ENCODE measurements around the gene METTL25.
"Not testable (repeated sequence)": the region's sequence is repeated elsewhere in the genome, so short reads cannot be mapped to it uniquely, and the experiment has no call there.

The METTL25 gene, protein sequence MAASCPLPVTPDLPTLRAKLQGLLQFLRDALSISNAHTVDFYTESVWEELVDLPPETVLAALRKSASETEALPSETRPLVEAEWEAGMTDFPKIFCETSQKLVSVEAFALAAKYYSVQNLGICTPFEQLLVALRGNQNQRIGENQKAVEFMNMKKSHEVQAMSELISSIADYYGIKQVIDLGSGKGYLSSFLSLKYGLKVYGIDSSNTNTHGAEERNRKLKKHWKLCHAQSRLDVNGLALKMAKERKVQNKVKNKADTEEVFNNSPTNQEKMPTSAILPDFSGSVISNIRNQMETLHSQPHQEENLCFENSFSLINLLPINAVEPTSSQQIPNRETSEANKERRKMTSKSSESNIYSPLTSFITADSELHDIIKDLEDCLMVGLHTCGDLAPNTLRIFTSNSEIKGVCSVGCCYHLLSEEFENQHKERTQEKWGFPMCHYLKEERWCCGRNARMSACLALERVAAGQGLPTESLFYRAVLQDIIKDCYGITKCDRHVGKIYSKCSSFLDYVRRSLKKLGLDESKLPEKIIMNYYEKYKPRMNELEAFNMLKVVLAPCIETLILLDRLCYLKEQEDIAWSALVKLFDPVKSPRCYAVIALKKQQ

GRCh38 chr12:82358200-82359114 is at the start of gene METTL25, which contains the start of gene CCDC59:
METTL25 (plus strand) TSS chr12:82358529; CDS start chr12:82358566, 37 bp downstream.
CCDC59 (minus strand) TSS chr12:82358387; CDS start chr12:82358376, 11 bp downstream.
- FAIRE-seq: peak; percentile 97

GRCh38 chr12:82314406-82314892 is 43.9 kb upstream of the METTL25 start:
- FAIRE-seq (no peak), DNase-seq (ENCODE audit: extremely low spot score, insufficient read length, low read depth) (no peak)

More at GRCh38 chr12:82358200-82359114, at the start of gene METTL25, which contains the start of gene CCDC59:
- peak; percentile 79 for DNase-seq (ENCODE audit: extremely low spot score, insufficient read length, low read depth)

- FAIRE-seq (no peak), DNase-seq (ENCODE audit: extremely low spot score, insufficient read length, low read depth) (no peak)
Measured at GRCh38 chr12:82319276-82319675, 39.1 kb upstream of the METTL25 start.

- DNase-seq (ENCODE audit: extremely low spot score, insufficient read length, low read depth) (no peak), FAIRE-seq (no peak)
Measured at GRCh38 chr12:82325540-82326336, 32.6 kb upstream of the METTL25 start.

GRCh38 chr12:82326905-82327503 is 31.3 kb upstream of the METTL25 start:
- DNase-seq (ENCODE audit: extremely low spot score, insufficient read length, low read depth) (no peak), FAIRE-seq (no peak)

DNA sequence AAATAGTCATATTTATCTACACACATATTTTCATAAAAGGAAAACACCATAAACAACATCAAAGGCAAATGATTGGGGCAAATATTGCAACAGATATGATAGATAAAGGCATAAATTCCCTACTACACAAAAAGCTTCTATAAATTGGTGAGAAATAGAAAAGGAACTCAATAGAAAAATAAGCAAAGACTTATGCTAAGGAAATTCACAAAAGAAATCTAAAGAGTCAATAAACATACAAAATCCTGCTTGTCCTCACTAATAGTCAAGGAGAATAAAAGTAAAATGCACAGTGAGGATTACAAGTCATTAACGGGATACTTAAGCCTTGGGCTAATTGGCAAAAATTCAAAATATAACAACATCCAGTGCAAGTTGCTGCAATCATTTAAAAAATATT is 30.5 kb upstream of the METTL25 start:
- FAIRE-seq: no peak
- no peak for DNase-seq (ENCODE audit: extremely low spot score, insufficient read length, low read depth)

DNA sequence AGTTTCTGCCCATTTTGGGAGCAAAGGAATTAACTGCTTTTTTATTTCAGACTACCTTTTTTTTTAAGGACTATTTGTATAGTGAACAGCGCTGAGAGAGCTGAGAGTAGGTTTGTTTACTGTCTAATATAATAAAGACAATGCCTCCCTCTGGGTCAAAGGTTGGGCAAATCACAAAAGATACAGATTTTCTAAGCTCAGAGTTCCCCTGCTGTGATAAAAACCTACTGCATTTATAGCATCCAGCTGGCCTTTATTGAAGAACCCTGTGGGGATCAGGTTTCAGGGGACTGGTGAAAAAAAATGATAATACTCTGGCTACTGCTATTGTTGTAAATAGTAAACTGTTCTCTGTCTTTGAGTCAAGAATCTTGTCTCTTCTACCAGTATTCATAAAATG is 28.8 kb upstream of the METTL25 start:
- DNase-seq (ENCODE audit: extremely low spot score, insufficient read length, low read depth) (no peak), FAIRE-seq (no peak)

DNA sequence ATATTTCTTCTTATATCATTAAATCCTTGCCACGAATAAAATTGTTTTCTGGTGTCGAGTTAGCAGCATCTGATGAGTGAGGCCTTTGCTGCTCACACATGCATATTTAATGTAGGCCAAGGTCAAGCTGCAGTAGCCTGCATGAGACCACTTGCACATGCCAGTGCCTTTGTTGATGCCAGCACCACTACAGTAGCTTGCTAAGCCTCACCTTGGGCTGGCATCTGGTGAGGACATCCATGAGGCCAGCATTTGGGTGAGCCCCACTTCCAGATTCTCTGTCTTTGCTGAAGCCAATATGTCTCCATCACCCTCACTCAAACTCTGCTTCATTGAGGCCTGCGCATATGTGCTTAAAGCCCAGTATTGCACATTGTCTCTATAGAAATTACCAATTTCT is 8.2 kb upstream of the METTL25 start:
- no peak for FAIRE-seq
- no peak for DNase-seq (ENCODE audit: extremely low spot score, insufficient read length, low read depth)

DNA sequence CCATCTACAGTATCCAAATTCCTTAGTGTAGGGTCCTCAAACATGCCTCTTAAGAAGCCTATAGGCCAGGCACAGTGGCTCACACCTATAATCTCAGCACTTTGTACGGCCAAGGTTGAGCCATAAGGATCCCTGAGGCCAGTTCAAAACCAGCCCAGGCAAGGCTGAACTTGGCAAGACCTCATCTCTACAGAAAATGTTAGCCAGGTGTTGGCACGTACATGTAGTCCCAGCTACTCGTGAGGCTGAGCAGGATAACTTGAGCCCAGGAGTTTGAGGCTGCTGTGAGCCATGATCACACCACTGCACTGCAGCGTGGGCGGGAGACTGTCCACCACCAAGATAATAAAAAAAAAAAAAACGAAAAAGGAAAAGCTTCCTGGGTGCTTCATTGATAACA is 6.9 kb upstream of the METTL25 start:
- no peak for FAIRE-seq
- DNase-seq (ENCODE audit: extremely low spot score, insufficient read length, low read depth): no peak

GRCh38 chr12:82357340-82357739 is 989 bp upstream of the METTL25 start:
- DNase-seq (ENCODE audit: extremely low spot score, insufficient read length, low read depth): no peak
- no peak for FAIRE-seq

GRCh38 chr12:82357845-82358199 is 507 bp upstream of the METTL25 start:
- DNase-seq (ENCODE audit: extremely low spot score, insufficient read length, low read depth) (no peak), FAIRE-seq (no peak)

DNA sequence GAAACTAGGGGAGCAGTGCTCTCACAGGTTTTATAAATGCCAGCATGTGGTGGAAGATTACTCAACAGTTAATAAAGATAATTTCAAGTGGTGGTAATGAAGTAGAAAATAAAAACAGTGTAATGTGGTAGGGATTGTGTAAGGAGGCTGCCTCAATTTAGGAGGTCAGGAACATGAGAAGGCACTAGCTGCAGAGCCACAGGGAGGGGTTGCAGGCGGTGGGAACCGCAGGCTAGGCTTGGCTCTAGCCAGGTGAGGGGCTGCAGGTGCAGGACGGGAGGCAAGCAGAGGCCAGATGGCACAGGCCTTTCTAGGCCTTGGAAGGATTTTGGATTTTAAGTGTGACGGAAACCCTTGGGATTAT is 768 bp downstream of the METTL25 start:
- FAIRE-seq (no peak), DNase-seq (ENCODE audit: extremely low spot score, insufficient read length, low read depth) (no peak)

DNA sequence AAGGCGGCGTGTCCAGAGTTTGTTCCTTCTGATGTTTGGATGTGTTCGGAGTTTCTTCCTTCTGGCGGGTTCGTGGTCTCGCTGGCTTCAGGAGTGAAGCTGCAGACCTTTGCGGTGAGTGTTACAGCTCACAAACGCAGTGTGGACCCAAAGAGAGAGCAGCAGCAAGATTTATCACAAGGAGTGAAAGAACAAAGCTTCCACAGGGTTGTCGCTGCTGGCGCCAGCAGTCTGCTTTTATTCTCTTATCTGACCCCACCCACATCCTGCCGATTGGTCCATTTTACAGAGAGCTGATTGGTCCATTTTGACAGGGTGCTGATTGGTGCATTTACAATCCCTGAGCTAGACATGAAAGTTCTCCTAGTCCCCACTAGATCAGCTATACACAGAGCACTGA is 2.5 kb downstream of the METTL25 start:
- not testable (repeated sequence) for DNase-seq (ENCODE audit: extremely low spot score, insufficient read length, low read depth)

GRCh38 chr12:82361461-82361915 is 3.2 kb downstream of the METTL25 start:
- FAIRE-seq (no peak), DNase-seq (ENCODE audit: extremely low spot score, insufficient read length, low read depth) (no peak)

More for the DNA sequence above, 2.5 kb downstream of the METTL25 start:
- FAIRE-seq: not testable (repeated sequence)

DNA sequence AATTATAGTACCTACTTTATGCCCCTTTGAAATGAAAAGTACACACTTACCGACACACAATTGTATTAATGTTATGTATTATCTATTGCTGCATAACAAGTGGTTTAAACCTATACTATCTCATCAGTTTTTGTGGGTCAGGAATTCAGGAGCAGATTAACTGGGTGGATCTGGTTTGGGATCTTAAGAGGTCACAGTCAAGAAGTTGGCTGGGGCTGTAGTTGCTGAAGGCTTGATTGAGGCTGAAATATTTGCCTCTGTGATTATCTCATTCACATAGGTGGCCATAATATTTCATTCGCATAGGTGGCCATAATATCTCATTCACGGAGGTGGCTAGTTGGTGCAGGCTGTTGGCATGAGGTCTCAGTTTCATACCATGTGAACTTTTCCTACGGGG is 5.7 kb downstream of the METTL25 start:
- FAIRE-seq (no peak), DNase-seq (ENCODE audit: extremely low spot score, insufficient read length, low read depth) (no peak)

- DNase-seq (ENCODE audit: extremely low spot score, insufficient read length, low read depth) (no peak), FAIRE-seq (no peak)
Measured at GRCh38 chr12:82366197-82366596, 7.9 kb downstream of the METTL25 start.

DNA sequence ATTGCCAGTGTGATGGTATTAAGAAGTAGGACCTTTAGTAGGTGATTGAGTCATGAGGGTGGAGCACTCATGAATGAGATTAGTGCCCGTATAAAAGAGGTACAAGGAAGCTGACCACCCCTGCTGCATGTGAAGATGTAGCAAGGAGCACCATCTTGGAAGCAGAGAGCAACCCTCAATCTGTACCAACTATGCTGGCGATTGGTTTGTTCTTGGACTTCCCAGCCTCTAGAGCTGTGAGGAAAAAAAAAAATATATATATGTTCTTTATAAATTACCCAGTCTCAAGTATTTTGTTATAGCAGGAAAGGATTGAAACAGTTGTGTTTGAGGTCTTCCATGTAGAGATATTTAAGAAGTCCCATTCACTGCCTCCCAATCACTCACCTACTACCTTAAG is 16.9 kb downstream of the METTL25 start:
- FAIRE-seq: no peak
- DNase-seq (ENCODE audit: extremely low spot score, insufficient read length, low read depth): no peak

- DNase-seq (ENCODE audit: extremely low spot score, insufficient read length, low read depth) (no peak), FAIRE-seq (no peak)
Measured at GRCh38 chr12:82378997-82379396, 20.7 kb downstream of the METTL25 start.

DNA sequence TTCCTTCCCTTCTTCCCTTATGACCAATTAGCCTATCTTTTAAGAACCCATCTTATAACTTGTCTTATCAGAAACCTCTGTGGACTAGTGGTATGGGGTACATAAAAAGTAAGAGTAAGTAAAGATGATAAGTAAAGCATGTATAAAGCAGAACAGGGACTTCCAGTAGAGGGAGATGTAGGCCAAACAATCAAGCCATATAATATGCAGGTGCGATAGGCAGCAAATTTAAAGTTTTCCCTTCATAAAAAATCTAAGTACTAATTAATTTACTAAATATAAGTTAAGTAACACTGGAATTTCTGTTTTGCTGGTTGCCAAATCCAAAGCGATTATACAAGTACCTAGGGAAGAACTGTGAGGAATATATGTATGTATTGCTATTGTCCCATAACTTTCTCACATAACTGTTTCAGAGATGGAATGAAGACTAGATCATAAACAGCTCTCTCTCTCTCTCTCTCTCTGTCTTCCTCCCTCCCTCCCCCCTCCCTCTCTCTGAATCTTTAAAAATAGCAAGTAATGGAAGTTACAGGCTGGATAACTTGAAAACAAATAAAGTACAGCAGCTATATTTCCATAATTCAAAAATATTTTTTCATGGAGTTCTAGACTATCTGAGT is 25.7 kb downstream of the METTL25 start:
- no peak for FAIRE-seq
- DNase-seq (ENCODE audit: extremely low spot score, insufficient read length, low read depth): no peak

Data from GM18507 (cell line).